GM21737 (cell line): ENCODE data around the gene PGF.

Experiments used
- ATAC-seq: cut with Tn5 transposase; IDR thresholded peaks from one replicate; pipeline ENCODE4 v1.9.1; 2021; ENCODE audit warnings: mild to moderate bottlenecking, moderate library complexity; ENCODE audit not compliant: unreplicated experiment

The PGF gene

DNA sequence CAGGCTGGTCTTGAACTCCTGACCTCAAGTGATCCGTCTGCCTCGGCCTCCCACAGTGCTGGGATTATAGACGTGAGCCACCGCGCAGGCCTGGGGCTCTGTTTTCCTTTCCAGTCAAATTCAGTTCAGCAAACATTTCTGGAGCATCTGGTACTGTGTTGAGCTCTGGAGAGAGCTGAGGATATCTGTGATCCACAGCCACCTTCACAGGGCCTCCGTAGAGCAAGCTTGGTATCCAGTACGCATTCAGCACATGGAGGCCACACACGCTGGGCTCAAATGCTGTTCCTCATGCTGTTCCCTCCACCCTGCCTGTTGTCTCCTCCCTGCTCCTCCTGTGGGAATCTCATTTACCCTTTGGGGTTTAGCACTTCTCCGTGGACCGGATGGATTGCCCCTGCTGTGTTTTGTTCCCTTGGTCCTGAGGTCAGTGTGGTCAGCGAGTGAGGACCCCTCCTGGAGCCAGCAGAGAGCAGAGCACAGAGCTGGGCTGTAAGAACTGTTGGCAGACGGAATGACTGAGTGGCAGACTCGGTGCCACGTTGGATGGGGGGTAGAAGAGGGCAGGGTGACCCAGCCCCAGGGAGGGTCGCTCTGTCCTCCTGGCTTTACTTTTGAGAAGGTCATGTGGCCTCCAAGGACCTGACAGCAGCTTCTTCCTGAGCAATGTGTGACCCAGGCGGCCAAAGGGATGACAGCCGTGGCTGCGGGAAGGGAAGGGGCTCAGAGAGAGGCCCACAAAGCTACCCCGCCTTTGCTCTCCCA lies 33.2 kb downstream of the PGF start:
- no peak for ATAC-seq

DNA sequence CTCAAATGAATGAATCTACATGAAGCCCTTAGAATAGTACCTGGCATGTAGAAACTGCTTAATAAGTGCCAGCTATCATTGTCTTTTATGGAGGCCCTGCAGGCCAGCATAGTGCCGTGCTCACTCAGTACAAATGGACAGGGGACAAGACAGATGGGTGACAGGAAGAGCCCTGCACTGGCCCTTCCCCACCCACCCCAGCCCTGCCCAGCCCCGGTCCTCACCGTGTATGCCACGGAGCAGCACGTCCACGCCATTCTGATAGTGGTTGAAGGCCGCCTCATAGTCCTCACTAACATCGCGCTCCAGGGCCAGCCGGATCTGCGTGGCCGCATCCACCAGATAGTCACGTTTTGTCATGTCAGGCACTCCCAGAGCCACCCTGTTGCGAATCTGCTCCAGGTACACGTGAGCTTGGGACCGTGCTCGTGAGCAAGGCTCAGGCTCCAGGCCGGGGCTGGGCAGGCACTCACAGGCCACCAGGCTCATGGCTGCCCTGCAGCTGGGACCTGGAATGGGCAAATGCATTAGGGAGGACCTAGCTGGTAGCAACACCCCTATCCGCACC lies 34.3 kb downstream of the PGF start:
- ATAC-seq: no peak

DNA sequence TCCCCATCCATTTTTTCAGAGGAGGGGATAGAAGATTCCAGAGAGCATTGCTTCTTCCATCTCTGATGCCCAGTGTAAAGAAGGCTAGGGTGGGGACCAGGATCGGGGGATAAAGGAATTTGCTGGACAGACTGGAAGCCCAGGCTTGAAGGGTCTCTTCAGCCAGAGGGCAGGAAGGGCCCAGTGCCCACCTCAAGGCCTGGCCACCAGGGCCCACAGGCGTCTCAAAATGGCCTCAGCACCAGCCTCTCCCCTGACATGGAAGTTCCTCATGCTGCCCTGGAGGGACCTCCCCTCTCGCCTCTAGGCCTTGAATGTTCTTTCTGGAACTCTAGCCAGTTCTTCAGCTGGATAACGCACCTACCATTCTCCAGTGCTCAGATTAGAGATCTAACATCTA lies 35.1 kb downstream of the PGF start:
- ATAC-seq: no peak

DNA sequence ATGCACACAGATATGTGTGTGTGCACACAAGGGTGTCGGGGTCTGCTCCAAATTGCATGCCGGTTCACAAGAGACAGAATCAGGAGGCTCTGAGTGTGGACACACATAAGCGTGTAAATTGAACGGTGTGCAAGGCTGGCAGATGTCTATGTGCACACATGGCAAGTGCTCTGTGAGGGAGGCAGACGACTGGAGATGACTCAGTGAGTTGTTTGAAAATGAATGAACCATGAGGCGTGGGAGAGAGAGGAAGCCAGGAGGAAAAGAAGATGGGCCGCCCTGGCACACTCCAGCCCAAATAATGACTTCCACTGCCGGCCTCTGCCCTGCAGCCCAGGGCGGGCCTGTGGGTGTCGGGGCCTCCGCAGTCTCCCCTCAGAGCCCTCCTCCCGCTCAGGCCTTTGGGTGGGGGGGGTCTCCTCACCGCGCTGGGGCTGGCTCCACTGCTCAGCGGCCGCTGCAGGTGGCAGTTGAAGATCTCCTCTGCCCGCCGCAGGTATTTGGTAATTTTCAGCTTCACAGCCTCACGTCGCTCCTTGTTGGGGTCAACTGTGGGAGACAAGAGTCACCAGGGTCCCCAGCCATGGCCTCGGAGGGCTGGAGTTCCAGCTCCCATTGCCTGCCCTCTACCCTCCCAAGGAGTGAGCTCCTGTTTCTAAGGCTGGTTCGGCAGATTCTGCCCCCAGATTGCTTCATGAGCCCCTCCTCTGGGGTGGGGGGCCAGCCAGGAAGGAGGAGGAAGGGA lies 35.8 kb downstream of the PGF start:
- ATAC-seq: no peak

DNA sequence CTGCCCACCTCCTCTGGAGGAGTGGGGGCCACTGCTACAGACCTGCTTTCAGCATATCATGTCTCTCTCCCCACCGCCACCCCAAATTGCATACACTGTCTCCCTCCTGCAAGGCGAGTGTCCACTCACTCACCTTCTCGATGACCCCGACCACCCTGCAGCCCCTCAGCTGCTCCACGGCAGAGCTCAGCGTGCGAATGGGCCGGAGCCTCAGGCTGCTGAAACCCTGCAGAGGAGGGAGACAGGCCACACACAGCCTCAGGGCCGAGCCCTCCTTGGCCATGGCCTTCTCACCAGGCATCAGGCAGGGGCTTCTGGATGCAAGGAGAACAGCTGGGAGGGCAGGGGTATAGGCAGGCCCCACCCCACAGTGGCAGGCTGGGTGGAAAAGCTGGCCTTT lies 37.0 kb downstream of the PGF start:
- no peak for ATAC-seq

DNA sequence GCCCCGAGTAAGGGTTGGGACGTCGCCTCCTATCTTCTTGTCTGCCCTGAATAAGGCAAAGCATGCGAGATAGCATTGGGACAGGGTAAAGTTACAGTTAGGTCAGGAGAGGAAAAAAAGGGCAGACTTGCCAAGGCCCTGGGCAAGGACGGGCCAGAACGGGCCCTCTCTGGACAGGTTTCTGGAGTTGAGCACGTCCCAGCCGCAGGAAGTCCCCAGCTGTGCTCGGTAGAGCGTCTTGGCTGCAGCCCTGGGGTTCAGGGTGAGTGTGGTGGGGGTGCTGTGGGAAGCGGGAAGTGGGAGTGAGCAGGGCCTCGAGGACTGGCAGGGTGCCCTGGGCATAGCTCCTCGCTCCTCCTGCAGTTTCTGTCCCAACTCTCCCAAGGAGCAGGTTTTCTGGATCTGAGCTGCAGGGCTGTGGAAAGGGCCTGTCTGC lies 37.7 kb downstream of the PGF start:
- ATAC-seq: no peak

DNA sequence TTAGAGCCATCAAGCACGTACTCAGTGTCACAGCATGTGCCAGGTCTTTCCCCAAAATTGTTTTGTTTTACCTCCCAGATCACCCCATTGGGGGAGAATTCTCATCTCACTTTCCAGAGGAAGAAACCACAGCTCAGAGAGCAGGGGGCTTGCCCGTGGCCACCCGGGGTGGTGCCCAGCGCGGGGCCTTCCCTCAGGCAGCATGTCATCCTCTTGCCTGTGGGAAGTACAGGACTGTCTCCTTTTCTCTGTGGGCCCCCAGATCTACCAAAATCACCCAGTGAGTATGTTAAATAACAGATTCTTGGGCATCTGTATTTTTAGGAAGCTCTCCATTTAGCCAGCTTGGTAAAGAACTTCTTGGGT lies 38.2 kb downstream of the PGF start:
- no peak for ATAC-seq

DNA sequence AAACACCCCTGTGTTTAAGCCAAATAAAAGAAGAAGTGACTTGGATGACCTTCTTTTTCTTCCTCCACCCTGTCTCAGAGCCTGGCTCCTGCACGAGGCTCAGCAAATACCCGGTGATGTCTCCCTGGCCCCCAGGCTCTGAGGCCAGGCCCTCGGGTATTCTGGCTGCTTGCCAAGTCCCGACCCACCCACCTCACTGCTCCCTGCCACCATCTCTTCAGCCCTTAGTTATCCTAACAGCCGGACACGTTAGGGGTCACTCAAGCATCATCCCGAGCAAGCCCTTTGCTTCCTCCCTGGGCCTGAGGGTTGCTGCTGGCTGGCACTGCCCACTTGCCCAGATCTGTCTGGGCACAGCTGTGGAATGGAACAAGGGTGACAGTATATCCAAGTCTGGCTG lies 39.6 kb downstream of the PGF start:
- no peak for ATAC-seq

DNA sequence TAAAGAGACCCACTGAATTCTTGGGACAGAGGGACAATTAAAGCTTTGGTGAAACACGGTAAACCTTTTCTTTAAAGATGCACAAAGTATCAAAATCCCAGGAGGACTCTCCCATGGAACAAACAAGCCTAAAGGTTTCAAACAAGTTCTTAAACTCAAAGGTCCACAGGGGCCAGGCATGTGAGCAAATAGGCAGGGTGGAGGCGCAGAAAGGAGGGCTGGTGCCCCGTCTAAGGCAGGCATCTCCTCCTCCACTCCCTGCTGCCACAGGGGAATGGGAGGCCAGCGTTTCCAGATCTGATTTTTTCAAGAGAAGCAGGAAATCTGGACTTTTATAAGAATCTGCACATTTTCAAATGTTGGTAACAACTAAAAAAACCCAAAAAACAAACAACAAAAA lies 40.0 kb downstream of the PGF start:
- no peak for ATAC-seq

DNA sequence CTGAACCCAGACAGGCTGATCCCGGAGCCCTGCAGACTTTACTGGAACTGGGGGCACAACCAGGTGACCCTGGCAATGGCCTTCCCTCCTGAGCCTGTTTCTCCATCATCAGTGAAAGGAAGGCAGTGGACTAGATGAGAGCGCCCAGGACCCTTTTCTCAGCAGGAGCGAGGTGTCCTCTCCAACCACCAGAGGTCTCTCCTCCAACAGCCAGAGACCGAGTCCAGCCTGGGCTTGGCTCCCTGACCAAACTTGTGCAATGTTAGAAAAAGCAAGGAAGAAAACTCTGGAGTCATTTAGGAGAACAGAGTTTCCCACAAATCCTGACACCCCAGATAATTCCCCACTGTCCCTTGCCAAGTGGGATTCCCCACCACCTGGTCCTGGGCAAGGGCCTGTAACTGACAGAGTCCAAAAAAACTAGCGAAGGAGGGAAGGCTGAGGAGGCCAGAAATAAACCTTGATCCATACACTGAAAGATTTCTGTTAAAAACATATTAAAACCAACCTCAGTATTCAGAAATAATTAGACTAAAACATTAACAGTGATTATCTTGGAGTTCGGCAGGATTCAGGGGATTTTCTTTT lies 41.3 kb downstream of the PGF start:
- no peak for ATAC-seq

DNA sequence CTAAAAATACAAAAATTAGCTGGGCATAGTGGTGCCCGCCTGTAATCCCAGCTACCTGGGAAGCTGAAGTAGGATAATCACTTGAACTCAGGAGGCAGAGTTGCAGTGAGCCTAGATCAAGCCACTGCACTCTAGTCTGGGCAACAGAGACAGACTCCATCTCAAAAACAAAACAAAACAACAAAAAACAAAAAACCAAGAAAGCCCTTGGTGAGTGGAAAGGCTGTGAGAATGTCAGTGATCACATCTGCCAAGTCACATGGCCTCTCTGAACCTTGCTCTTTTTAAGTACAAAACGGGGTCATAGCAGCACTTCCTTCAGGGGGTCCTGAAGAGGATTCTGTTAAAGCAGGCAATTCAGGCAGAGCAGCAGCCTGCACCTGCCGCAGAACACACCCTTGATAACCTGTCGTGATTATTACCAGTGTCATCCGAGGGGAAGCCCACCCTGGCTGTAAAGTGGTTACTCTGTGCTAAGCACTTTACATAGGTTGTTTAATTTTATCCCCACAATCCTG lies 41.9 kb downstream of the PGF start:
- ATAC-seq: no peak

DNA sequence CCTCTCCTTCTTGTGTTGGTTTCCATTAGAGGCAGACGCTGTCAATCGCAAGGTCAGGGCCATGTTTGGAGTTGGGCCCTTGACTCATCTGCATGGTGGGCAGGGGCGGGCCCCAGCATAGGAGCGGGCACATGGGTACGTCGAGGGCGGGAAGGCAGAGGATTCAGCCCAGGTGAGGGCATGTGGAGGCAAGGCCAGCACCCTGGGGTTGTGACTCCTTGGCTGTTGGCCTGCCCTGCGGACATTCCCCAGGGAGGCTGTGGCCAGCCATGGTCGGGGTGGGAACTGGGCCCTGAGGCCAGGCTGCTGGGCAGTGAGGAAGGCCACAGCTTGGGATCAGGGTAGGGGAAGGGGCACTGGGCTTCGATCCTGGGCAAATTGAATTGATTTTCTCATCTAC lies 42.6 kb downstream of the PGF start:
- ATAC-seq: no peak

DNA sequence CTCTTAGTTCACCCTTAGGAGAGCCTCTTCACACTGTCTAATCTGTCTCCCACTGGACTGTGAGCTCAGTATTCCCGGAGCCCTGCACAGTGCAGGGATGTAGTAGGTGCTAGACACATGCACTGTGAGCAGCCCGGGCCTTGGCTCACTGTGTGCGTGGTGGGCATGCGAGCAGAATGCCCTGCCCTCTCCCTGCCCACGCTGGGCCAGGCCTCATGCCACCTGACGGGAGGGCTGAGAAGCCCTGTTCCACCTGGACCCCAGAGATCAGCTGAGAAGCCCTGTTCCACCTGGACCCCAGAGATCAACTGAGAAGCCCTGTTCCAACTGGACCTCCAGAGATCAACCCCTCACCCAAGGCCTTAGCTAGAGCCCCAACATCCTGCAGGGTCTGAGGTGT lies 43.3 kb downstream of the PGF start:
- ATAC-seq: no peak

DNA sequence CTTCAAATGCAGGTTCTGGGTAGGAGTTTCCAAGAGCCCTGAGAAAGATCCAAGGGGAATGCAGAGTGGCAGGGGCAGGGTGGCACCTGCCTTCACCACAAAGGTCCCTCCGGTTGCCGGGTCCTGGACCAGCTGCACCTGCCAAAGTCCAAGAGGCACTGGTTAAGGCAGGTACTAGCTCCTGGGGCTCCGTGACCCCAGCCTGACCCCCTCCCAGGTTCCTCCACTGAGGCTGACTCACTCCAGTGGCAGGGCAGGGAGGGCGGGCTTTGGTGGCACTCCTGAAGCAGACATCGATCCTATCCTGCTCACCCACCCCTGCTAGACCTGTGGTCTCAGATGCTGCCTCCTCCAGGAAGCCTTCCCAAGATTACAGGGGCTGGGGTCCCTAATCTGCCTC lies 43.7 kb downstream of the PGF start:
- ATAC-seq: no peak

DNA sequence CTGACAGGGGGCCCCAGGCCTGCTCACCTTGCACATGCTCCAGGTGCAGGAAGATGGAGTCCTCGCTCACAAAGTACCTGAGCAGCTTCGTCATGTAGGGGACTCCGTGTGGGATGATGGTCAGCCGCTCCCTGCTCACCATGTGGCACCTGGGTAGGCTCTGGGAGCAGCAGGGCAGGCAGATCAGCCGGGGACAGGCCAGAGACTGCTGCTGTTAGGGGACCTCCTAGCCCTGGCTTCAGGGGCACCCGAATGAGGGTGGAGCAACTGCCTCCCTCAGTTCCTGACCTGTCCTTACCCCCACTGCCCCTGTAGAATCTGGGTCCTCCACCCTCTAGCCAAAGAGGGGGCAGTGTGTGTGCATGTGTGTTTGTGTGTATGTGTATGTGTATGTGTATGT lies 44.2 kb downstream of the PGF start:
- no peak for ATAC-seq

DNA sequence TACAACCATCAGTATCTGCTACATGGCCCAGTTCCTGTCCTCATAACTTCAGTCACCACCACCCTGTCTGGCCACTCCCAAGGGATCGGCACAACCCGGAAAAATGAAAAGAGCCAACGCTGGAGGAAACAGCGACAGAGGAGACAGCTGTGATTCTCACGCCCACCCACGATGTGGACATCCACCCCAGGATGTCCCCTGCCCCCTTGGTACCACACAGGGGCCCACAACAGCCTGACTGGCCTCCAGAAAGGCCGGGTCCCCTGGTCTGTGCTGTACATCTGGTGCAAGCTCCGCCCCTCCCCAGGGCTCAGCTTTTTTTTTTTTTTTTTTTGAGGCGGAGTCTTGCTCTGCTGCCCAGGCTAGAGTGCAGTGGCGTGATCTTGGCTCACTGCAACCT lies 44.8 kb downstream of the PGF start:
- no peak for ATAC-seq

DNA sequence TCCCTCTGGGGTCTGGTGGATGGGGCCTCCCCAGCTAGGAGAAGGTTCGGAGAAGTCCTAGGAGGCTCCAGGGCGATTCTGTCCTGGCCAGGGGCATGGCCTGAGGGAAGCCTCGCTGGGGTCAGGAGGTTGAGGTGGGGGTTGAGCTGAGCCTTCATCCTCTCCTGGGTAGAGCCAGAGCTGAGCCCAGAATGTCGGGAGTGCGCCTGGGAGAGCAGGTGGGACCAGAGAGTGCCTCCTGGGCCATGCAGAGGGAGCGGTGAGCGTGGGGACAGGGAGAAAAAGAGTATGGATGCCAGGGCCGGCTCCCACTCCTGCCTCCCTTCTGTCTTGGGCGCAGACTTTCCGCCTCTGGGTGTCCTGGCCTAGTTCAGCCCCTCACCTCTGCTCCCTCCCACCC lies 45.5 kb downstream of the PGF start:
- ATAC-seq: no peak

DNA sequence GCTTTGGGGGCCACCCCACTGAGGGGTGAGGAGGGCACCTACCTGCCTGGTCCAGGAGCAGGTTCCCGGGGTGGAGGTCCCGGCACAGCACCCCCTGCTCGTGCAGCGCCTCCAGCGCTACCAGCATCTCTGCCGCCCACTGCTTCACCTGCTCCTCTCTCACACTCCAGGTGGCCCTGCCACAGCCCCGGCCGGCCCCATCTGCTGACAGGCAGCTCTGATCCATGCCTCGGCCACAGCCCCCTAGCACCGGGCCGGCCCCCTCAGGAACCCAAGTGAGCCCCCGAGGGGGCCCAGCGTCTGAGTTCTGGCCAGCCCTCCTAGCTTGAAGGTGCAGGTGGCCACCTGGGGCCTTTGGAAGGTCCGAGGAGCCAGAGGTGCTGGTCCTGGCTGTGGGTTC lies 45.9 kb downstream of the PGF start:
- no peak for ATAC-seq

DNA sequence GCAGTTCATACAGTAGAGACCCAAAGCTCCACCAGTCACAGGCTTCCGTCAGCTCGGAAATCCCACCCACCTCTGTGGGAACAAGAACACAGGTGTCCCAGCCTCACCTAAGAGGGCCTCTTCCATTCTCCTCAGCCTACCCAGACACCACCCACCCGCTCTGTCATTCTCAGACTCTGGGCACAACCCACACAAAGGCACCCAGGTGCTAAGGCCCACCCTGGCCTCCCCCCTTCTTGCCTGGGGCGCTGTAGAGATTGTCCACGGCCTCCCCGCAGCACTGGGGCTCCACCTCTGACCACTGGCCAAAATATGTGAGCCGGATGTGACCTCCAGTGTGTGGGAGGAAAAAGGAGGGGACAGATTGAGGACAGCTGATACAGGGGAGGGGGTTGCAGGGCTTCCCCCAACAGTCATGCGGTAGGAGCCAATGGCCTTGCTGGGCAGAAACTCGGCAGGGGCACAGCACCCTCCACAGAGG lies 46.5 kb downstream of the PGF start:
- no peak for ATAC-seq

DNA sequence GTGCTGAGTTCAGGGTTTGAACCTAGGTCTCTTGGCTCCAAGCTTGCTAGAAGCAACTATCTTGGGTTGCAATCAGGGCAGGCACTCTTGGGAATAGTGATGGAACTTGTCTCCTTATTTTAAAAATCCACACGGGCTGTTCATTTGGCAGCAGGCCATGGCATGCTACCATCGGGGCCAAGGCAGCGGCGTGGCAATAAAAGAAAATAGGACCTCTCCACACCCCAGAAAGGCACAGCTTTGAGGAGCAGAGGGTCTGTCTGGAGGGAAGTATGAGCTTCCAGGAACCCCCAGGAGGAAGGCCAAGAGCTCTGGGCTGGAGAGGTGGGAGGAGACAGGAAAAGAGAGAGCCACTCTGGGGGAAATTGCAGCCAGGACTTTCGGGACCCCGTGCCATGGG lies 47.7 kb downstream of the PGF start:
- no peak for ATAC-seq

DNA sequence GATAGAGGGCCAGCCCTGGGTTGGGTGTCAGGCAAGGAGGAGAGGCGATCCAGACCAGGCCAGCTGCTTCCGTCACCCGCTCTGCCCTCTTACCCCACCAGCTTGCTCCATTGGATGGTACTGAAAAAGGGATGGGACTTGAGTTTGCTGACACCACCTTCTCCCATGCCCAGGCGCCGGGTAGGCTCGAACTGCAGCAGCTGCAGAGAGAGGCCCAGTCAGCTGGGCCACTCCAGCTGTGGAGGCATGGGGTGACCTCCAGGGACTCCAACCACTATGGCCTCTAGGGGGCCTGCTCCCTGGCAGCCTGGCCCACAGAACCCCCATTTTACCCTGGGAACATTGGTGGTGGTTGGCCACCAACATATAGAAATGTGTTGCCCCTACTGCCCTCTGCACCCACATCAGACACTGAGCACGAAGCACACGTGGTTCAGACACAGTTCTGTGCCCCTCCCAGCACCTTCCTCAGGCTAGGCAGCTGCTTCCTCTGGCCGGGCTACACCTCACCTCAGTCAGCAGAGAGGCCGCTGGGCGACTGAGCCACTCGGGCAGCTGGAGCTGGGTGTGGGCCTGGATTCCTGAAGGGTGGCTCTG lies 48.4 kb downstream of the PGF start:
- ATAC-seq: no peak
